ENCODE data around the gene DNAJC1.

- TF ChIP-seq CTCF (IDR thresholded peaks at IDR 0.05) (no peak), EP300 (IDR thresholded peaks at IDR 0.05) (no peak), POLR2A (IDR thresholded peaks at IDR 0.05) (no peak)
Observed at GRCh38 chr10:21824409-21824808, 179.1 kb downstream of the DNAJC1 start.

Measured in sigmoid colon (tissue), 4 donors.